ENCODE measurements around the gene SH2D5.
A peak's percentile ranks its signal among the peaks of the same experiment; 100 is the strongest.
"Not testable (repeated sequence)": the region's sequence is repeated elsewhere in the genome, so short reads cannot be mapped to it uniquely, and the experiment has no call there.

The SH2D5 gene

DNA sequence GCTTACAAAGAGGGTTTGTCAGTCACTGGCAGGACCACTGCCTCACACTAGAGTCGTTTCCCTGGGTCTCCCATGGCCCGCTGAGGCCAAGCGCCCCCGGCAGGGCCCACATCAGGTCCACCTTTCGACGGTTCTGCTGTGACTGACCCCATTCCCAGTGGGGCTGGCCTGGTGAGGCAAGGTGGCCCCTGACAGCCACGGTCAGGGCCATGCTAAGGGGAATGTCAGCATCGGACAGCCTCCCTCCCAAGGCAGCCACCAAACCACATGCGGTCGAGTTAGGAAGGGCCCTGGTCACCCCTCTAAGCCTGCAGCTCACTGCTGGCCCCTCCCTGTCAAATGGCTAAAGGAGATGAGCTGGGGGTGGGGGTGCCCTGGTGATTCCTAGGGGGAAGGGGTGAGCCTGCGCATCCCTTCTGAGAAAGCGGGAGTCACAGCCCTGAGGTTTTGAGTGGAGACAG, 11.8 kb downstream of the SH2D5 start:
- H3K27me3 ChIP-seq (ENCODE audit: control insufficient read depth, insufficient read depth, low read length): peaks cover 18% of the 10 kb centered on the region
- H3K9ac ChIP-seq (ENCODE audit: low read depth, low read length): no peak overlapping the region
- H3K4me3 ChIP-seq (ENCODE audit: low read depth, low read length): no peak overlapping the region

DNA sequence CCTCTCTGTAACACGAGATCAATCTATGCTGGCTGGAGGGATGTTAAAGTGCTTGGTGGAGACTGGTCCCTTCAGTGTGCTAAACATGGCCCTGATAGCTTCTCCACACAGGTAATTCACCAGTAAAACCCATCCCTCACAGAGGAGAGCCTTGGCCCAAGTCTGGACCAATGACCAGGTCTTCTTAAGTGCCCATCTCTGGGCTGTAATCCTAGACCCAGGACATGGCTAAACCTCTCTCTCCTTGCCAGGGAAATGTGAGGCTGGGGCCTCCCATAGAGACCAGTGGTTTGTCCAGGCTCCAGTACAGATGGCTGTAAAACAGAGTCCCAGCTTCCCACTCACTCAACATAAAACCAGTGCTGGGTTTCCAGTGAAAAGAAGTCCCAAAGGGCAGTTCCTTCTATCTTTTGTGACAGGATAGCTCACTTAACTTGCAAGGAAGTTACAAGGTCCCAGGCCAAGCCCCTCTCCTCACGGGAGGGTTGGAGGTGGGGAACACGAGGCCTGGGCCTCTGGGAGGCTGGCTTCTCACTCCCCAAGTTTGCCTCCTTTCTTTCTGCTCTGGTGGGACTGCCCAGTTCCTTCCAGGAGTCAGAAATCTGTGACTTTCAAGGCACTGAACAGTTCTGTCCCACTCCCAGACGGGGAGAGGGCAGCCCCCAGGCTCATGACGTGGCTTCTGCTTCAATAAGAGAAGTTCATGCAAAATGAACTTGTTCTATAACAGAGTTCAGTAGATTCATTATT, 12.5 kb downstream of the SH2D5 start:
- Histone ChIP-seq H3K4me3 (ENCODE audit: low read depth, low read length) (no peak overlapping the region), H3K4me1 (ENCODE audit: control insufficient read depth, insufficient read depth, low read length) (no peaks in the 10 kb centered on the region), H3K9ac (ENCODE audit: low read depth, low read length) (no peak overlapping the region), H3K27ac (ENCODE audit: low read depth, low read length) (no peak overlapping the region), H3K27me3 (ENCODE audit: control insufficient read depth, insufficient read depth, low read length) (peaks cover 18% of the 10 kb centered on the region), H3K9me3 (ENCODE audit: control insufficient read depth, insufficient read depth, low read length) (no peaks in the 10 kb centered on the region), H3K36me3 (ENCODE audit: control insufficient read depth, insufficient read depth, low read length) (no peaks in the 10 kb centered on the region)

More for the DNA sequence above, 11.8 kb downstream of the SH2D5 start:
- Histone ChIP-seq H3K36me3 (ENCODE audit: control insufficient read depth, insufficient read depth, low read length) (no peaks in the 10 kb centered on the region), H3K27ac (ENCODE audit: low read depth, low read length) (no peak overlapping the region), H3K4me1 (ENCODE audit: control insufficient read depth, insufficient read depth, low read length) (no peaks in the 10 kb centered on the region), H3K9me3 (ENCODE audit: control insufficient read depth, insufficient read depth, low read length) (no peaks in the 10 kb centered on the region)

DNA sequence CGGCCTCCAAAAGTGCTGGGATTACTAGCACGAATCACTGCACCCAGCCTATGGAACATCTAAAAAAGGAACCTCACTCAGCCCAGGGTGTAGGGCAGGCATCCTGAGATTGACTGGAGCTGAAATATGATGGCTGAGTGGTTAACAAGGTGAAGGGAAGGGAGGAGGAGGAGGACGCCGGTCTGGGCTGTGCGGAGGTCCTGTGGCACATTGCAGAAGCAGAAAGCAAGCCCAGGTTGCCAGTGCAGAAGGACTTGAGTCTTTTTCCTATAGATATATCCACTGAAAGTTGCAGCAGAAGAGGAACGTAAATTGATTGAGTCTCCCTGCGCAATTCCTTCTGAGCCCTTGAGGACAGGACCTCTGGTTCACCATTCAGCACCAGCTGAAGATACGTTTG, 13.2 kb downstream of the SH2D5 start:
- Histone ChIP-seq H3K4me1 (ENCODE audit: control insufficient read depth, insufficient read depth, low read length) (no peaks in the 10 kb centered on the region), H3K4me3 (ENCODE audit: low read depth, low read length) (no peak overlapping the region), H3K27ac (ENCODE audit: low read depth, low read length) (no peak overlapping the region), H3K9me3 (ENCODE audit: control insufficient read depth, insufficient read depth, low read length) (no peaks in the 10 kb centered on the region), H3K36me3 (ENCODE audit: control insufficient read depth, insufficient read depth, low read length) (no peaks in the 10 kb centered on the region), H3K9ac (ENCODE audit: low read depth, low read length) (no peak overlapping the region), H3K27me3 (ENCODE audit: control insufficient read depth, insufficient read depth, low read length) (peaks cover 18% of the 10 kb centered on the region)

DNA sequence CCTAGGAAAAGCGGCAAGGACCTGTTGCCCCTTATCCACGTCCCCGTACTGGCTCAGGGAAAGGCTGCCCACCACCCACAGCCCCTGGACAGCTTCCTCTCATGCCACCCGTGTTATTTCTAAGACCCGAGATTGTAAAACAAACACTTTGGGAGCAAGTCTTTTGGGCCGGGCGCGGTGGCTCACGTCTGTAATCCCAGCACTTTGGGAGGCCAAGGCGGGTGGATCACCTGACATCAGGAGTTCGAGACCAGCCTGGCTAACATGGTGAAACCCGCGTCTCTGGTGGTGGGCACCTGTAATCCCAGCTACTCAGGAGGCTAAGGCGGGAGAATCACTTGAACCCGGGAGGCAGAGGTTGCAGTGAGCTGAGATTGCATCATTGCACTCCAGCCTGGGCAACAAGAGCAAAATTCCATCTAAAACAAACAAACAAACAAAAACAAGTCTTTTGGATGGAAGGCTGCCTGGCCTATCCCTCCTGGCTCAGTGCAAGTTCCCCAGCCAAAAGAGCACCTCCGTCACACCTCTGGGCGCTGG, 14.1 kb downstream of the SH2D5 start:
- H3K4me3 ChIP-seq (ENCODE audit: low read depth, low read length): peak overlapping the region; percentile 76
- H3K27ac ChIP-seq (ENCODE audit: low read depth, low read length); H3K9ac ChIP-seq (ENCODE audit: low read depth, low read length); H3K36me3 ChIP-seq (ENCODE audit: control insufficient read depth, insufficient read depth, low read length); H3K4me1 ChIP-seq (ENCODE audit: control insufficient read depth, insufficient read depth, low read length); H3K9me3 ChIP-seq (ENCODE audit: control insufficient read depth, insufficient read depth, low read length): not testable (repeated sequence)
- H3K27me3 ChIP-seq (ENCODE audit: control insufficient read depth, insufficient read depth, low read length): peaks cover 18% of the 10 kb centered on the region

DNA sequence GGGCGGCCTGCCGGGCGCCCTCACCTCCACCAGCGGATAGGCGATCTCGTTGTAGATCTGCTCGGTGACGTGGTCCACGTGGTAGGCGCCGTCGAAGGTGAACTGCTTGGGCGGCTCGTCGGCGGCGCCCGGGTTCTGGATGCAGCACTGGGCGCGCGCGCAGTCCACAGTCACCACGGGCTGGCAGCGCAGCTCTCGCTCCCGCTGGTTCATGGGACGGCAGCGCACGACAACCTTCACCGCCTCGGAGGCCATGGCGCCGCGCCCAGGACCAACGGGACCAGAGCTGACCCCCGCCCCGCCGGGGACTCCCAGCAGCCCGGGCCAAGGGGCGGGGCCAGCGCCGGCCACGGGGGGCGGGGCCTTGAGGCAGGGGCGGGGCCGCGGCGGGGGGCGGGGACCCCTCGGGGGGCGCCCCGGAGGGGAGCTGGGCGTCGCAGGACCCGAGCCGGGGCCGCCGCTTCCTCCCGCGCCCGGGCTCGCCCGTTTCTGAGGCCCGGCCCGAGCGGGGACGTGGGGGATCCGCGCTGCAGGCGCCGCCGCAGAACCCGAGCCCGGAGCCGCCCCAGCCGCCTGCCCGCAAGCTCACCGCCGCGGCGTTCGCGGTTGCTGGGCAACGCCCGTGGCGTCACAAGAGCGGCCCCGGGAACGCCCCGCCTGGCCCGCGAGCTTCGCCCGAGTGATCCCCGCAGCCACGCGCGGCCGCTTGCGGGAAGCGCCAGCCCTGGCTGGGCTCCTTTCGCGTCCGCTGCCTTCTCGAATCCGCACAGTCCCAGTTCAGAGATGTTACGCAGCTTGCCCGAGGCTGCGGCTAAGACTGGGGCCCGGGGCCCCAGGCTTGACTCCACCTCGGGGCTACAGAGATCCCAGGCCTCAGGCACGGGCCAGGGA, 14.8 kb downstream of the SH2D5 start, which contains the start of gene KIF17:
Gene KIF17, minus strand, starts transcription at position 556 of the 891 bp plus-strand sequence. Its CDS starts 301 bp downstream, at position 255.
- Histone ChIP-seq H3K27ac (ENCODE audit: low read depth, low read length) (no peak within 1 kb of the TSS), H3K9me3 (ENCODE audit: control insufficient read depth, insufficient read depth, low read length) (no peaks in the 10 kb centered on the region), H3K27me3 (ENCODE audit: control insufficient read depth, insufficient read depth, low read length) (peaks cover 18% of the 10 kb centered on the region), H3K4me3 (ENCODE audit: low read depth, low read length) (peak within 1 kb of the TSS; percentile 76), H3K9ac (ENCODE audit: low read depth, low read length) (0 out of 2 replicates have a peak within 1 kb of the TSS, but pooled peaks have one; percentile 56), H3K36me3 (ENCODE audit: control insufficient read depth, insufficient read depth, low read length) (no peaks in the 10 kb centered on the region), H3K4me1 (ENCODE audit: control insufficient read depth, insufficient read depth, low read length) (no peaks in the 10 kb centered on the region)

DNA sequence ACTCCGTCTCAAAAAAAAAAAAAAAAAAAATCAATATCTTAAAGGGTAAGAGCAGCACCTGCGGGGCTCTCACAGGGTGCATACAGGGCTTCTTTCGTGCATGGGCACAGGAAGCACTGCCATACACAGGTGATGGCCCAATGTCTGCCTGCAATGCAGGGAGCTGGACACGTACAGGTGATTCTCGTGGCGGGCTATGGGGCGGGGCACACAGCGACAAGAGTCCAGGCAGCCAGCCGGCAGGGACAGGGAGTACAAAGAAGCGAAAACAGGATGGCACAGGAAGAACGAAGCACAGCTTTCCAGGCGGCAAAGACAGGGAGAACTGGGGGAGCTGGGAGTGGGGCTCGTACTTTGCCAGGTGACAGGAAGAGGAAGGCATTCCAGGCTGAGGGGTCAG, 16.3 kb downstream of the SH2D5 start:
- Histone ChIP-seq H3K27me3 (ENCODE audit: control insufficient read depth, insufficient read depth, low read length) (peaks cover 18% of the 10 kb centered on the region), H3K9ac (ENCODE audit: low read depth, low read length) (no peak overlapping the region), H3K27ac (ENCODE audit: low read depth, low read length) (no peak overlapping the region), H3K4me3 (ENCODE audit: low read depth, low read length) (no peak overlapping the region), H3K9me3 (ENCODE audit: control insufficient read depth, insufficient read depth, low read length) (no peaks in the 10 kb centered on the region), H3K4me1 (ENCODE audit: control insufficient read depth, insufficient read depth, low read length) (no peaks in the 10 kb centered on the region), H3K36me3 (ENCODE audit: control insufficient read depth, insufficient read depth, low read length) (no peaks in the 10 kb centered on the region)

DNA sequence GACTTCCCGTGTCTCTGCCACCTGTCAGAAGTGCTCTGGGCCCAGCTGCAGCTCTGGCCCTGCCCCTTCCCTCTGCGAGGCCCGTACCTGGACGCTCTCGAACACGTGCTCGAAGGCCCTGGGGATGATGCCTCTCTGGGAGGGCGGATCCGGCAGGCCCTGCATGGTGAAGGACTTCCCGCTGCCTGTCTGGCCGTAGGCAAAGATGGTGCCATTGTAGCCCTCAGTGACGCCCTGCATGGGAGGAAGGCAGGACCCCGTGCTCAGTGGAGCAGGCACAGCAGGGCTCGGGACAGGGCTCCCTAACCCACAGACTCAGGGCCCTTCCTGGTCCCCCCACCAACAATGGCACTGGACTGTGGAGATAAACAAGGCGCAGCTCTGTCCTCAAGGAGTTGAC, 17.1 kb downstream of the SH2D5 start:
- Histone ChIP-seq H3K27ac (ENCODE audit: low read depth, low read length) (no peak overlapping the region), H3K36me3 (ENCODE audit: control insufficient read depth, insufficient read depth, low read length) (0 out of 2 replicates have a peak, but pooled peaks cover 3% of the 10 kb centered on the region), H3K9ac (ENCODE audit: low read depth, low read length) (no peak overlapping the region), H3K4me1 (ENCODE audit: control insufficient read depth, insufficient read depth, low read length) (no peaks in the 10 kb centered on the region), H3K4me3 (ENCODE audit: low read depth, low read length) (no peak overlapping the region), H3K27me3 (ENCODE audit: control insufficient read depth, insufficient read depth, low read length) (peaks cover 18% of the 10 kb centered on the region), H3K9me3 (ENCODE audit: control insufficient read depth, insufficient read depth, low read length) (no peaks in the 10 kb centered on the region)

DNA sequence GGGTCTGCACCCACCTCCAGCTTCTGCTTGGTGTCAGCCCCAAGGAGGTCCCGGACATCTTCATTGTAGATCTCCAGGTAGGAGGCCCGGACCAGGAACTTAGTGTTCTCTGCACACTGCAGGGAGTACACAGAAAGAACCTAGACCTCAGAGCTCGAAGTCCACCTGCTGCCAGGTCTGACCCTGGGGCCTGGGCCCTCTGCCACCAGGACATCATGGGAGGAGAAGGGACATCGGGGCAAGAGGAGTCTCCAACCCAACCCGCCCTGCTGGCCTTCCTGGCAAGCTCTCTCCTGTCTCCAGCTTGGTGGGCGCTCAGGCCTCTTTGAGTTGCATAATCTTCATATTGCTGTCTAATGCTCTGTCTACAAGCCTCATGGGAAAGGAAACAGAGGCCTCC, 19.1 kb downstream of the SH2D5 start:
- Histone ChIP-seq H3K4me3 (ENCODE audit: low read depth, low read length) (no peak overlapping the region), H3K27ac (ENCODE audit: low read depth, low read length) (no peak overlapping the region), H3K27me3 (ENCODE audit: control insufficient read depth, insufficient read depth, low read length) (peaks cover 10% of the 10 kb centered on the region; the same call in 1 of the 2 replicates), H3K9ac (ENCODE audit: low read depth, low read length) (no peak overlapping the region), H3K4me1 (ENCODE audit: control insufficient read depth, insufficient read depth, low read length) (no peaks in the 10 kb centered on the region), H3K9me3 (ENCODE audit: control insufficient read depth, insufficient read depth, low read length) (no peaks in the 10 kb centered on the region), H3K36me3 (ENCODE audit: control insufficient read depth, insufficient read depth, low read length) (peaks cover 16% of the 10 kb centered on the region)

DNA sequence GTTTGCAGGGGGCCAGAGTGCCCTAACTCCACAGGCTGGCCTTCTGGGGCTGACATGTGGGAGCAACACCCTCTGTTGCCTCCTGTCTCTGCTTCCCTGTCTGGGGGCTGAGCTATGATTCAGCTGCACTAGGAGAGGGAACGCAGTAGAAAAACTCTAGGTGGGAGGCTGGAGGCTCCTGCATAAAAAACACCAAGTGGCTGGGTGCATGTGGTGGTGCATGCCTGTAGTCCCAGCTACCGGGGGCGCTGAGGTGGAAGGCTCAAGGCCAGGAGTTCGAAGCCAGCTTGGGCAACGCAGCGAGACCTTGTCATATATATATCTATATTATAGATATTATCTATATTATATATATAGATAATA, 20.3 kb downstream of the SH2D5 start:
- peaks cover 20% of the 10 kb centered on the region for H3K36me3 ChIP-seq (ENCODE audit: control insufficient read depth, insufficient read depth, low read length)
- H3K9ac ChIP-seq (ENCODE audit: low read depth, low read length): no peak overlapping the region
- H3K9me3 ChIP-seq (ENCODE audit: control insufficient read depth, insufficient read depth, low read length): no peaks in the 10 kb centered on the region
- no peaks in the 10 kb centered on the region for H3K4me1 ChIP-seq (ENCODE audit: control insufficient read depth, insufficient read depth, low read length)
- H3K27me3 ChIP-seq (ENCODE audit: control insufficient read depth, insufficient read depth, low read length): peaks cover 6% of the 10 kb centered on the region; the same call in 1 of the 2 replicates
- no peak overlapping the region for H3K27ac ChIP-seq (ENCODE audit: low read depth, low read length)
- no peak overlapping the region for H3K4me3 ChIP-seq (ENCODE audit: low read depth, low read length)

DNA sequence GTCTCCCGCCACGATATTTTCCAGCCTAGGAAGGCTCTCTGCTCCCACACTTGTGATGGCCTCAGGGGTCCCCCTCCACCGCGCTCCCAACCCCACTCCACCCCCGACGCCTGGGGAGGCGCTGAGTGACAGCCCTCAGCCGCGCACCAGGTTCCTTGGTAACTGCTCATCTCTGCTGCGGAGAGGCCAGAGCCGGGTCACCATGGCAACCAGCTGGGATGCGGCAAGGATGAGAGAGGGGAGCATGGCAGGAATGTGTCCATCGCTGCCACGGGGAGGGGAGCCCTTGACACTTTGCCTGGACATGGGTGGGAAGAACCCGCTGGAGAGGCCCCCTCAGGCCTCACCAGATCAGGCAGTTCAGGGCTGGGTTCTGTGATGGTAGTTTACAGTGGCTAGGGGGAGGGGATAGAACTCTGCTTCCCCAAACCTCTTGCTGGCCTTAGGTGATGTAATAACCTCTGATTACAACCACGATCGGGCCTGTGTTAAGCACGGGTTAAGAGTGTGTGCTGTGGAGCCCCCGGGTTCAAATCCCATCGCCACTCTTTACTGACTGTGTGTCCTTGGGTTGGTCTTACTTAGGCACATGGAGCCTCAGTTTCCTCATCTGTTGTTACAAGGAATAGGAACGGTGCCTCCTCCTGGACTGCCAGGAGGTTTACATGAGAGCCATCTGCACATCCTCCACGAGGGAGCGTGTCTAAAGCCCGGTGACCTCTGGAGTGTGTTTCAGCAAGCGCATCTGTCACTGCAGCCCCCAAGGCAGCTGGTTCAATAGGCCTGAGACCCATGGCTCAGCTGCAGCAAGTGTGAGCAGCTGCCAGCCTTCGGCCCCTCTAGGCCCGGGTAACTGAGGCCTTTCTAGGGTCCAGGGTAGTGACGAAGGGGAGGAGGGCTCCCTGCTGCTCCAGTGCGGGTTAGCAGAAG, 21.0 kb downstream of the SH2D5 start:
- no peaks in the 10 kb centered on the region for H3K9me3 ChIP-seq (ENCODE audit: control insufficient read depth, insufficient read depth, low read length)
- H3K36me3 ChIP-seq (ENCODE audit: control insufficient read depth, insufficient read depth, low read length): peaks cover 20% of the 10 kb centered on the region
- no peak overlapping the region for H3K27ac ChIP-seq (ENCODE audit: low read depth, low read length)
- no peak overlapping the region for H3K4me3 ChIP-seq (ENCODE audit: low read depth, low read length)
- peaks cover under 1% of the 10 kb centered on the region; the same call in 1 of the 2 replicates for H3K27me3 ChIP-seq (ENCODE audit: control insufficient read depth, insufficient read depth, low read length)
- no peak overlapping the region for H3K9ac ChIP-seq (ENCODE audit: low read depth, low read length)
- H3K4me1 ChIP-seq (ENCODE audit: control insufficient read depth, insufficient read depth, low read length): no peaks in the 10 kb centered on the region
